Middle frontal gyrus (tissue), 1 donor: ENCODE data around the gene SZRD1.

Source experiments
- DNase-seq: peaks from one replicate; pipeline ENCODE4 v3.0.0-alpha.2; 2015; ENCODE audit warnings: low spot score; ENCODE audit errors: extremely low spot score

Gene SZRD1

GRCh38 chr1:16436946-16437474 lies 70.0 kb downstream of the SZRD1 start, which contains the start of gene SPATA21:
TSS of gene SPATA21 (minus strand) at chr1:16437424. CDS start at chr1:16431371, 6,053 bp downstream.
- DNase-seq, result no peak

DNA sequence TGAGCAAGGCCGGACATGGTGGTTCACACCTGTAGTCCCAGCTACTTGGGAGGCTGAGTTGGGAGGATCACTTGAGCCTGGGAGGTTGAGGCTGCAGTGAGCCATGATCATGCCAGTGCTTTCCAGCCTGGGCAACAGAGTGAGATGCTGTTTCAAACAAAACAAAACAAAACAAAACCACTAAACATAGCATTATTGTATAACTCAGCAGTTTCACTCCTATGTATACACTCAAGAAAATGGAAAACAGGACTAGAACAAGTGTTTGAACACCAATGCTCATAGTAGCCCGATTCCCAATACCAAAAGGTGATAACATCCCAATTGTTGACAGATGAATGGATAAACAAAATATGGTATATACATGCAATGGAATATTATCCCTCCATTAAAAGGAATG lies 71.5 kb downstream of the SZRD1 start:
- no peak for DNase-seq

DNA sequence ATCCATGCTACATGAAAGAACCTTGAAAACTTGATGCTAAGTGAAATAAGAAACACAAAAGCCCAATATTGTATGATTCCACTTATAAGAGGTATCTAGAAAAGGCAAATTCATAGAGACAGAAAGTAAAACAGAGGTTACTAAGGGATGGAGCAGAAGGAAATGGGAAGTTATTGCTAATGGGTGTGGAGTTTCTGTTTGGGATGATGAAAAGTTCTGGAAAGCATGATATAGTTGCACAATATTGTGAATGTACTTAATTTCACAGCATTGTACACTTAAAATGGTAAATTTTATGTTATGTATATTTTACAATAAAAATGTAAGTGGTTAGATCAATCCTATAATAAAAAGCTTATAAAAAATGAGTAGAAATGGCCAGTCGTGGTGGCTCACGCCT lies 71.9 kb downstream of the SZRD1 start:
- no peak for DNase-seq

DNA sequence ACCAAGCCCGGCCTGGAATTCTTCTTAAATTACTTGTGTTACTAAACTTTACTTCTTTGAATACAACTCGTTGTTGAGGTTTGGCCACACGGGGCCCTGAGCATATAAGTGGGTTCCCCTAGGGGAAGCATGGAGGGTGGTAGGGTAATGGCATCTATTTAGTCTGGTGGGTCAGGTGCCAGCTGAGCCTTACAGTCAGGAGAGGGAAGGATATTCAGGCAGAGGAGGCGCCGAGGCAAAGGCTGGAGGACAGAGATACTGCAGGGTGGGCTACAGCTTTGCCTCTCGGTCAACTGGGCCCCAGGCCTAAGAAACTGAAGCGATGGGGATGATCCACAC lies 73.1 kb downstream of the SZRD1 start:
- peak; percentile 8 for DNase-seq

DNA sequence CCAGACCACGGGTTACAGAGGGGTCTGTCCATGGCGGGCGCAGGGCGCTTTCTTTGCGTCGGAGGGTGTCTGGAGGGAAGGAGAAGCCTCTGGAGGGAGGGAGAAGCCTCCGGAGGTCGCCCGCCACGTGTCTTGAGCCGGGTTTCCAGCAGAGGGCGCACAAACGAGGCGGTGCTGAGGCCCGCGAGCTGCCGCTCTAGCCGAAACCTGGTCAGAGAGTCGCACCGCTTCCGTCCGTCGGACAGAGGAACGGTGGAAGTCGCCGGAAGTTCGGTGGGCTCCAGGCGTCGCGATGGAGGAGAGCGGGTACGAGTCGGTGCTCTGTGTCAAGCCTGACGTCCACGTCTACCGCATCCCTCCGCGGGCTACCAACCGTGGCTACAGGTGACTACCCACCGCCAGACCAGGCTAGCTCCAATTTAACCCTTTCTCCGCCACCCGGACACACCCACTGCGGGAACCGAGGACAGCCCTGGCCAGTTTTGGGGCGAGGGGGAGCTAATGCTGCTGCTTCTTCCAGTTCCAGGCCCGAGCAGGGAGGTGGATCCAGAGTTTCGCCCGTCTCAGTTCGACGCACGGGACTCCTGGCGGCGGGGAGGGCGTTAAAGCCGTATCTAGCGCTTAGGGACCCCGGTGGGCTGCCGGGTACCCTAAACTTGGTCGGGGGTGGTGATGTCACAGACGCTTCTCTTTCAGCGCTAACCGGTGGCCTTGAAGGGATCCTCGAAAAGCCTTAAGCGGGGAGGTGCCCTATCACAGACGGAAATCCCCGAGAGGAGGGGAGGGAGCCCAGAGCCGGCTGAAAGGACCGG lies 73.6 kb downstream of the SZRD1 start, which contains the start of gene NECAP2:
NECAP2 (plus strand) TSS at position 255 of the 812 bp plus-strand sequence; CDS start at position 293, 38 bp downstream.
- DNase-seq, result peak; percentile 82

GRCh38 chr1:16441282-16441665 lies 74.2 kb downstream of the SZRD1 start:
- no peak for DNase-seq

- DNase-seq, result no peak
These were observed 75.2 kb downstream of the SZRD1 start for GRCh38 chr1:16442265-16442664.

GRCh38 chr1:16442941-16443340 lies 75.9 kb downstream of the SZRD1 start:
- no peak for DNase-seq

DNA sequence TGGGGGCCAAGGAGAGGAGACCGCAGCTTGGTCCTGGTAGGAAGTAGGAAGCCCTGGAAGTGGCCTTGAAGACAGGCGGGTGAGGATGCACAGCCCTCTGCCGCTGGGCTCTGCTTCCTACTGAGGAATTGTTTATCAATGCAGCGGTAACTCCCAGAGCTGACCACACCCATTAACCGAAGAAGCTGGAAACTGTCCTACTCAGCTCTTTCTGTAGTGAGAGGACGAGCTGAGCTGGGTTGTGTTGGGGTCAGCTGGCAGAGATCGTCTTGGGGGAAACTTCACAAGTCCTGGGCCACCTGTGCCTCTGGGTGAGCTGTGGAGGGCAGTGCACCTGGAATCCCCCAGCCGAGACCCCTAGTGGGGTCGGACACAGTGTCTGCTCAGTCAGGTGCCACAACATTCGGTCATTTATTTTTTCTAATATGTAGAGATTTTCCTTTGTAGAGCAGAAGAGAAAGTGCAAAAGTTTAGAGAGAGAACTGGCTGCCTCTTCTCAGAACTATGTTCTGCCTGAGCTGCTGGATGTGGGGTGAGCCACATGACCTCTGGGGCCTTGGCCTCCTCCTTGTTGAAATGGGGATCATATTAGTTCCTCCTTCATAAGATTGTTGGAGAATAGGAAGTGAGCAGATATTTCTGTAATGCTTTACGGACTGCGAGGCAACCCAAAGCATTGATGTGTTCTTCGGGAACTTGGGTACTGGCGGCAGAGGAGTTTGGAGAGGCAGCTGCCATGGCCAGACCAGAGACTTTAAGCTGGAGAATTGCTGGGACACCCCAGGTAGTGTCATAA lies 77.1 kb downstream of the SZRD1 start:
- no peak for DNase-seq

GRCh38 chr1:16445052-16445451 lies 78.0 kb downstream of the SZRD1 start:
- DNase-seq, result no peak

- no peak for DNase-seq
These were observed 79.1 kb downstream of the SZRD1 start for GRCh38 chr1:16446116-16446515.

- no peak for DNase-seq
These were observed 80.6 kb downstream of the SZRD1 start for GRCh38 chr1:16447641-16448040.
